Panc1 (cell line): ENCODE results near the gene SEM1. TPM values are rescaled to one million over a fixed set of nuclear protein-coding genes. Genes with fewer than 3 reads are reported as not detected.

Experiments
- ATAC-seq: fragments of 200-7000 bp; cut with Tn5 transposase; 2 replicates; pipeline ENCODE4 v1.9.1; 2020; ENCODE audit warnings: mild to moderate bottlenecking, moderate library complexity
- BruUV-seq: library from RNA; stranded (reverse); fragments of 400-500 nt; replicated peaks from 2 replicates; lab custom pipeline; 2021; lab: Mats Ljungman, UMichigan
- CTCF ChIA-PET: fragments of 300-600 bp; sonication (Branson Sonifier 250); formaldehyde crosslinking; loops from one replicate; lab custom pipeline; 2022; ENCODE audit warnings: antibody characterized with exemption; lab: Charles Lee
- POLR2A ChIA-PET: fragments of 300-600 bp; sonication (Branson Sonifier 250); formaldehyde crosslinking; loops from one replicate; lab custom pipeline; 2022; ENCODE audit warnings: antibody characterized with exemption; lab: Charles Lee
- DNase-seq: peaks from one replicate; pipeline ENCODE4 v3.0.0-alpha.2; 2010; ENCODE audit warnings: low read depth, low spot score
- H3K27ac ChIP-seq: 2 replicates; pipeline ENCODE4 v1.5.1; 2011; ENCODE audit warnings: mild to moderate bottlenecking, low read length, inconsistent platforms
- H3K27me3 ChIP-seq: fragments of 200-500 bp; sonication (Bioruptor generic); 2 replicates; pipeline ENCODE4 v1.6.0; 2014; ENCODE audit warnings: low read length, inconsistent platforms; ENCODE audit not compliant: control insufficient read depth, insufficient read depth
- H3K36me3 ChIP-seq: fragments of 200-500 bp; sonication (Bioruptor generic); 2 replicates; pipeline ENCODE4 v1.5.1; 2014; ENCODE audit warnings: inconsistent platforms, mild to moderate bottlenecking, low read length, moderate library complexity; ENCODE audit not compliant: control insufficient read depth, insufficient read depth
- H3K4me1 ChIP-seq: 2 replicates; pipeline ENCODE4 v1.5.1; 2011; ENCODE audit warnings: inconsistent platforms, mild to moderate bottlenecking, low read length, moderate library complexity; ENCODE audit not compliant: control insufficient read depth, insufficient read depth
- H3K4me3 ChIP-seq, 2 experiments: 2 replicates each; pipeline ENCODE4 v1.5.1; 2011 to 2012; ENCODE audit warnings: low read depth in 2 of 2, low read length in 2 of 2, mild to moderate bottlenecking in 2 of 2, inconsistent platforms in 1 of 2, moderate library complexity in 1 of 2
- H3K9me3 ChIP-seq: fragments of 200-500 bp; sonication (Bioruptor generic); 2 replicates; pipeline ENCODE4 v1.5.1; 2014; ENCODE audit warnings: low read depth, mild to moderate bottlenecking, inconsistent platforms, low read length, moderate library complexity; ENCODE audit not compliant: control insufficient read depth, insufficient read depth
- POLR2AphosphoS5 ChIP-seq: IDR thresholded peaks from 2 replicates; pipeline ENCODE4 v1.6.1; 2012; ENCODE audit warnings: mild to moderate bottlenecking, low read depth, low read length, moderate library complexity
- SIN3A ChIP-seq: IDR thresholded peaks from 2 replicates; pipeline ENCODE4 v1.6.1; 2012; ENCODE audit warnings: low read depth, mild to moderate bottlenecking, low read length, moderate library complexity, borderline replicate concordance; ENCODE audit not compliant: insufficient read depth
- TCF7L2 ChIP-seq: IDR thresholded peaks from 2 replicates; pipeline ENCODE4 v1.6.1; 2011; ENCODE audit warnings: mild to moderate bottlenecking, low read depth, low read length, inconsistent platforms
- in situ Hi-C: cut with HindIII; loops from 2 replicates; pipeline ENCODE4 v1.10.0; 2016; ENCODE audit warnings: low sequenced_read_pairs, low pct_unique_long_range_greater_than_20kb
- intact Hi-C: fragments of 100-400 bp; cut with micrococcal nuclease; formaldehyde crosslinking; loops from one replicate; pipeline ENCODE4 v1.10.0; 2022; ENCODE audit not compliant: unreplicated experiment
- total RNA-seq: library from RNA; stranded (reverse); gene quantifications from one replicate; pipeline ENCODE4 v1.2.1, GENCODE V29; 2021; ENCODE audit not compliant: unreplicated experiment
- TF ChIP-seq, protein P1 (sequence below): fragments of 450-650 bp; IDR thresholded peaks from 2 replicates; pipeline ENCODE4 v1.5.1; 2017; ENCODE audit warnings: mild to moderate bottlenecking
- TF ChIP-seq, protein P2 (sequence below), 2 experiments: IDR thresholded peaks; 2 replicates each; pipeline ENCODE4 v1.6.1; 2011 to 2012; ENCODE audit warnings: low read depth in 2 of 2, control low read depth in 1 of 2, low read length in 1 of 2, mild to moderate bottlenecking in 1 of 2, moderate library complexity in 1 of 2; ENCODE audit not compliant: insufficient read depth in 1 of 2

SEM1 gene
- total RNA-seq, 1 experiment from 2014 or later = 67.8 TPM

DNA sequence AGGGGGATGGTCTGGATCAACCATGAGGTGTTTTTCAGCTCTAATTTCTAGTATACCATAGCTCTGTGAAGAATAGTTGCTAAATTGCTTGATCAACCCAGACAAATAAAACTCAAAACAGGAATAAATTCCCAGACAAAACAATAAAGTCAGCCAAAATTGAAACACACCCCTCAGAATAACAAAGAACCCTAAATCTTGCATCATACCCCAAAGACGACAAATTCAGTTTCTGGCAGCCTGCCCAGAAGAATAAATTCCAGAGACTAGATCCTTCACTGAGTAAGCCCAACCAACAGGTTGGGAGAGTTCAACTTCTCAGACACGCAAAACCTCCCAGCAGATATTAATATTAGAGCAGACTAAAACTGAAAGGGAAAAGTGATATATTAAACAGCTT, 11.2 kb upstream of the SEM1 start:
- no peak overlapping the region for H3K27ac ChIP-seq
- no peaks in the 10 kb centered on the region for H3K36me3 ChIP-seq
- DNase-seq = no peak
- intact Hi-C loops (no loop called here), in situ Hi-C loops (no loop called here)
- H3K4me3 ChIP-seq = no peak overlapping the region
- POLR2A ChIA-PET = no interaction called here
- H3K27me3 ChIP-seq = peaks cover 5% of the 10 kb centered on the region; the same call in 1 of the 2 replicates
- no peaks in the 10 kb centered on the region for H3K9me3 ChIP-seq
- no TSS peak for BruUV-seq
- H3K4me1 ChIP-seq = no peaks in the 10 kb centered on the region
- no peak for ATAC-seq
- TF ChIP-seq SIN3A (no peak), TCF7L2 (no peak), POLR2AphosphoS5 (no peak)
- TF ChIP-seq, protein P1, sequence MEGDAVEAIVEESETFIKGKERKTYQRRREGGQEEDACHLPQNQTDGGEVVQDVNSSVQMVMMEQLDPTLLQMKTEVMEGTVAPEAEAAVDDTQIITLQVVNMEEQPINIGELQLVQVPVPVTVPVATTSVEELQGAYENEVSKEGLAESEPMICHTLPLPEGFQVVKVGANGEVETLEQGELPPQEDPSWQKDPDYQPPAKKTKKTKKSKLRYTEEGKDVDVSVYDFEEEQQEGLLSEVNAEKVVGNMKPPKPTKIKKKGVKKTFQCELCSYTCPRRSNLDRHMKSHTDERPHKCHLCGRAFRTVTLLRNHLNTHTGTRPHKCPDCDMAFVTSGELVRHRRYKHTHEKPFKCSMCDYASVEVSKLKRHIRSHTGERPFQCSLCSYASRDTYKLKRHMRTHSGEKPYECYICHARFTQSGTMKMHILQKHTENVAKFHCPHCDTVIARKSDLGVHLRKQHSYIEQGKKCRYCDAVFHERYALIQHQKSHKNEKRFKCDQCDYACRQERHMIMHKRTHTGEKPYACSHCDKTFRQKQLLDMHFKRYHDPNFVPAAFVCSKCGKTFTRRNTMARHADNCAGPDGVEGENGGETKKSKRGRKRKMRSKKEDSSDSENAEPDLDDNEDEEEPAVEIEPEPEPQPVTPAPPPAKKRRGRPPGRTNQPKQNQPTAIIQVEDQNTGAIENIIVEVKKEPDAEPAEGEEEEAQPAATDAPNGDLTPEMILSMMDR = no peak
- TF ChIP-seq, protein P2, sequence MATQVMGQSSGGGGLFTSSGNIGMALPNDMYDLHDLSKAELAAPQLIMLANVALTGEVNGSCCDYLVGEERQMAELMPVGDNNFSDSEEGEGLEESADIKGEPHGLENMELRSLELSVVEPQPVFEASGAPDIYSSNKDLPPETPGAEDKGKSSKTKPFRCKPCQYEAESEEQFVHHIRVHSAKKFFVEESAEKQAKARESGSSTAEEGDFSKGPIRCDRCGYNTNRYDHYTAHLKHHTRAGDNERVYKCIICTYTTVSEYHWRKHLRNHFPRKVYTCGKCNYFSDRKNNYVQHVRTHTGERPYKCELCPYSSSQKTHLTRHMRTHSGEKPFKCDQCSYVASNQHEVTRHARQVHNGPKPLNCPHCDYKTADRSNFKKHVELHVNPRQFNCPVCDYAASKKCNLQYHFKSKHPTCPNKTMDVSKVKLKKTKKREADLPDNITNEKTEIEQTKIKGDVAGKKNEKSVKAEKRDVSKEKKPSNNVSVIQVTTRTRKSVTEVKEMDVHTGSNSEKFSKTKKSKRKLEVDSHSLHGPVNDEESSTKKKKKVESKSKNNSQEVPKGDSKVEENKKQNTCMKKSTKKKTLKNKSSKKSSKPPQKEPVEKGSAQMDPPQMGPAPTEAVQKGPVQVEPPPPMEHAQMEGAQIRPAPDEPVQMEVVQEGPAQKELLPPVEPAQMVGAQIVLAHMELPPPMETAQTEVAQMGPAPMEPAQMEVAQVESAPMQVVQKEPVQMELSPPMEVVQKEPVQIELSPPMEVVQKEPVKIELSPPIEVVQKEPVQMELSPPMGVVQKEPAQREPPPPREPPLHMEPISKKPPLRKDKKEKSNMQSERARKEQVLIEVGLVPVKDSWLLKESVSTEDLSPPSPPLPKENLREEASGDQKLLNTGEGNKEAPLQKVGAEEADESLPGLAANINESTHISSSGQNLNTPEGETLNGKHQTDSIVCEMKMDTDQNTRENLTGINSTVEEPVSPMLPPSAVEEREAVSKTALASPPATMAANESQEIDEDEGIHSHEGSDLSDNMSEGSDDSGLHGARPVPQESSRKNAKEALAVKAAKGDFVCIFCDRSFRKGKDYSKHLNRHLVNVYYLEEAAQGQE (IDR thresholded peaks at IDR 0.05; ENCODE audit: insufficient read depth in 1 of 2, low read depth in 2 of 2, low read length in 1 of 2) = no peak
- CTCF ChIA-PET = no interaction called here

DNA sequence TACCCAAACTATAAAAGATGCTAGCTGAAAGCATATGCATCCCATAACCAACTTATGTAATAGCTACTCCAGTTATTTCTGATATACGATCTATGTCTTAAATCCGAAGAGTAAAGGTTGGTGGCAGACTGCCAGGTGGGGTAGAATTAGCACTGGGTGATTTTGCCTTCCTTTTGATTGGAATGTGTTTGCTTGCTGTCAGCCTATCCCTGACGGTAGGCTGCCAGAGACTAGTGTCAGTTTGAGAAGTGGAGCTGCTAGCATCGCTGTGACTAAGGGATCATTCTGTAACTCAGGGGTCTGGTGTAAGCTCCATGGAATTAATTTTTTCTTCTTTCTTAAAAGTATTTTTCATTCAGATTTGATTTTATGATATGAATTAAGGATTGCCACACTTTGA, 9.5 kb upstream of the SEM1 start:
- POLR2A ChIA-PET = no interaction called here
- BruUV-seq = no TSS peak

More for the DNA sequence above, 9.5 kb upstream of the SEM1 start:
- no peak for TF ChIP-seq TCF7L2
- TF ChIP-seq, protein P1 = no peak
- TF ChIP-seq SIN3A = no peak
- TF ChIP-seq POLR2AphosphoS5 = no peak
- TF ChIP-seq, protein P2 (IDR thresholded peaks at IDR 0.05; ENCODE audit: insufficient read depth in 1 of 2, low read depth in 2 of 2, low read length in 1 of 2) = no peak
- Histone ChIP-seq H3K4me3 (no peak overlapping the region), H3K4me1 (no peaks in the 10 kb centered on the region), H3K27me3 (peaks cover 5% of the 10 kb centered on the region; the same call in 1 of the 2 replicates), H3K36me3 (no peaks in the 10 kb centered on the region), H3K27ac (no peak overlapping the region), H3K9me3 (no peaks in the 10 kb centered on the region)
- in situ Hi-C loops = no loop called here
- no peak for DNase-seq
- no peak for ATAC-seq
- CTCF ChIA-PET = no interaction called here
- intact Hi-C loops = no loop called here
